Measurements from ENCODE around the gene ZNF423. TPM values are rescaled to one million over a fixed set of nuclear protein-coding genes. Genes with fewer than 3 reads are reported as not detected.

The ZNF423 gene
- total RNA-seq, 4 donors from 2014 or later, result 0.67 to 3.7 (median 2.2) TPM

DNA sequence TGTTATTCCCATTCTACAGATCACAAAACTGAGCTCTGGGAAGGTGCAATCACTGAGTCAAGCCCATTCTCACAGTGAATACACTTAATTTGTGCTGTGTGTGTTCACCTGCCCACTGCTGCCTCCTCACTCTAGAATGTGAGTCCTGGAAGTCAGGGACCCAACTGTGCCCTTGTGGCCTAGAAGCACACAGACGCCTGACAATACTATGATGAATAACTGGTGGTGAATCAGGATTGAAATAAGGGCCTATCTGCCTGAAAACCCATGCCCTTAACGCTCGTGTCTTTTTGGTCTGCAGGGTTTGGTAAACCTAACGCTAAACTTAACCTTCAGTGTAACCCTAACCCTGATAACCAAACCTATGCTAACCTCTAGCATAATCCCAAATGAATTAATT lies 80.3 kb downstream of the ZNF423 start:
- WGBS, 2 donors, result 84 to 92% methylated on average over 4 of the region's 4 CpGs
- intact Hi-C loops (cut with DNase I; ENCODE audit: low total_unique reads), result no loop called here
- no peak for TF ChIP-seq POLR2A (IDR thresholded peaks at IDR 0.05)
- TF ChIP-seq, protein P1, sequence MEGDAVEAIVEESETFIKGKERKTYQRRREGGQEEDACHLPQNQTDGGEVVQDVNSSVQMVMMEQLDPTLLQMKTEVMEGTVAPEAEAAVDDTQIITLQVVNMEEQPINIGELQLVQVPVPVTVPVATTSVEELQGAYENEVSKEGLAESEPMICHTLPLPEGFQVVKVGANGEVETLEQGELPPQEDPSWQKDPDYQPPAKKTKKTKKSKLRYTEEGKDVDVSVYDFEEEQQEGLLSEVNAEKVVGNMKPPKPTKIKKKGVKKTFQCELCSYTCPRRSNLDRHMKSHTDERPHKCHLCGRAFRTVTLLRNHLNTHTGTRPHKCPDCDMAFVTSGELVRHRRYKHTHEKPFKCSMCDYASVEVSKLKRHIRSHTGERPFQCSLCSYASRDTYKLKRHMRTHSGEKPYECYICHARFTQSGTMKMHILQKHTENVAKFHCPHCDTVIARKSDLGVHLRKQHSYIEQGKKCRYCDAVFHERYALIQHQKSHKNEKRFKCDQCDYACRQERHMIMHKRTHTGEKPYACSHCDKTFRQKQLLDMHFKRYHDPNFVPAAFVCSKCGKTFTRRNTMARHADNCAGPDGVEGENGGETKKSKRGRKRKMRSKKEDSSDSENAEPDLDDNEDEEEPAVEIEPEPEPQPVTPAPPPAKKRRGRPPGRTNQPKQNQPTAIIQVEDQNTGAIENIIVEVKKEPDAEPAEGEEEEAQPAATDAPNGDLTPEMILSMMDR (IDR thresholded peaks at IDR 0.05), result no peak
- DNase-seq (ENCODE audit: low spot score in 2 of 2), result no peak
- no peak overlapping the region for H3K4me3 ChIP-seq (ENCODE audit: low read depth, poor library complexity, severe bottlenecking)

DNA sequence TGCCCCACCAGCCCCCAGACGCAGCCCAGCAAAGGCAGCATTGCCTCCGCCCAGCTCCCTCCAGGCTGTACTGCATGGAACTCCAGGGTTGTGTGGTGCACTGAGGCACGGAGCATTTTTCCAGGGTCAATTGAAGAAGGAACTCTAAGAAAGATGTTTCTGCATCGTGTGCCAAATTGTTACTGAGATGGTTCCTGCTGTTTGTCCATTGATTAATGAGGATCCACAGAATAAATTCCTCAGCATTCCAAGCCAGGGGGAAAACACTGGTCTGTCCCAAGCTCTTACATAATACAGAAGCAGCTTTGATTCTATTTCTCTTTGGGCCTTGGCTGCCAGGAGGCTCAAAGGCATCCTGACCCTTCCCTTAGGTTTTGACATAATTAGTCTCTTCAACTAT lies 80.9 kb downstream of the ZNF423 start:
- TF ChIP-seq, protein P1 (IDR thresholded peaks at IDR 0.05), result no peak
- no peak for TF ChIP-seq POLR2A (IDR thresholded peaks at IDR 0.05)
- no peak overlapping the region for H3K4me3 ChIP-seq (ENCODE audit: low read depth, poor library complexity, severe bottlenecking)
- 76 to 84% methylated on average over 4 of the region's 4 CpGs for WGBS, 2 donors
- no peak for DNase-seq (ENCODE audit: low spot score in 2 of 2)
- intact Hi-C loops (cut with DNase I; ENCODE audit: low total_unique reads), result no loop called here

DNA sequence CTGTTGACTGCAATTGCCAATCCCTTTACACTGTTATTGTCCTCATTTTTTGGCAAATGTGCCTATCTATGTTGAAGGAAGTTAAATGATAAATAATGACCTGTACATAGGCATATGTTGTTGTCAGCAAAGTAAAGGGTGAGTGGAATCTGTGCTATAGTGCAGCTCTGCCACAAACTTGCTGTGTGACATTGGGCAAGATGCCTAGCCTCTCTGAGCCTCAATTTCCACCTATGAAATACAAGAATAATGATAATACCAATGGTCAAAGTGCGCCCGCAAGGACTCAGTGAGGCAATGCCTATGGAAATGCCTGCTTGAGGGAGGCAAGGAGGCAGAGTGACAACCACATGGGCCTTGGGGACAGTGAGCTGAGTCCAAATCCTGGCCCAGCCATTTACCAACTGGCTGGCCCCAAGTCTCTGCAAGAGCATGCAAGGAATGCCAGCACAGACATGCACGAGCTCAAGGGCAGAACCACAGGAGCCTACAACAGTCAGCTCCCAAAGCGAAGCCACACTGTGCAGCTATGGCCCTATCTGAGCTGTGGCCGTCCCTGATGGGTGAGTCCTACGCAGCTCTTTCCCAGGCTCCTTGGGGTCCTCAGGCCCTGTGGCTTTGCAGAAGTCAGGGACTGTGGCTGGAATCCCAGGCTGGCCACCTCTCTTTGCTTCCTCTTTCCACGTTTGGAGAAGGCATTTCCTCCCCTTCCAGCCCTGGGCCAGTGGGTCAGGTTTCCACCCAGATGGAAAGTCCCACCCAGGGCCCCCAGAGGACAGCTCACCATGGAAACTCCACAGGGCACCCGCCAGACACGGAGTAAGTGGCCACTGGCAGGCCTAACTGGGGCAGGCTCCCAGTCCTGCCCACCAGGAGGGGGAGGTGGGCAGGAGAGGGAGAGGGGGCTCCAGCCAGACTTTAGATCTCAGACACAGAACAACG lies 82.1 kb downstream of the ZNF423 start:
- no peak for DNase-seq (ENCODE audit: low spot score in 2 of 2)
- H3K4me3 ChIP-seq (ENCODE audit: low read depth, poor library complexity, severe bottlenecking), result no peak overlapping the region
- intact Hi-C loops (cut with DNase I; ENCODE audit: low total_unique reads), result no loop called here
- 63 to 75% methylated on average over 9 to 10 of the region's 10 CpGs for WGBS, 2 donors
- no peak for TF ChIP-seq POLR2A (IDR thresholded peaks at IDR 0.05)
- TF ChIP-seq, protein P1 (IDR thresholded peaks at IDR 0.05), result no peak

DNA sequence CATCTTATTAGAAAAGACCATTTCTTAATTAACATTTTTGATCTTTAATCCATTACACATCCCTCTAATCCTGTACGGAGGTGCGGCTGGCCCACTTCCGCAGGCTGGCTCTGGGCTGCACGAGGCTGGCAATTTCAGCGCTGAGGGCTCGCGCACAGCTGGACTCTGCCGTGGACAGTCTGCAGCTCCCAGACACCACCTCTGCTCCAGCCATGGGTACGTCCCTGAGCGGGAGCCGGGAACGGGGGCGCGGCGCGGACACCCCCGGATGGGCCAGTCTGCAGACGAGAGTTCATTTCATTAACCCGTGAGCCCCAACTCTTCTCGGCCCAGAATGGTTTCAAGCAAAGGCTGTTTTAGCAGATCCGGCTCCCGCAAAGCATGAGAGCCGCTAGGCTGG lies 87.9 kb downstream of the ZNF423 start:
- no peak overlapping the region for H3K4me3 ChIP-seq (ENCODE audit: low read depth, poor library complexity, severe bottlenecking)
- 94 to 95% methylated on average over 23 of the region's 23 CpGs for WGBS, 2 donors
- no peak for DNase-seq (ENCODE audit: low spot score in 2 of 2)
- TF ChIP-seq, protein P1 (IDR thresholded peaks at IDR 0.05), result no peak
- TF ChIP-seq POLR2A (IDR thresholded peaks at IDR 0.05), result no peak
- intact Hi-C loops (cut with DNase I; ENCODE audit: low total_unique reads), result no loop called here

DNA sequence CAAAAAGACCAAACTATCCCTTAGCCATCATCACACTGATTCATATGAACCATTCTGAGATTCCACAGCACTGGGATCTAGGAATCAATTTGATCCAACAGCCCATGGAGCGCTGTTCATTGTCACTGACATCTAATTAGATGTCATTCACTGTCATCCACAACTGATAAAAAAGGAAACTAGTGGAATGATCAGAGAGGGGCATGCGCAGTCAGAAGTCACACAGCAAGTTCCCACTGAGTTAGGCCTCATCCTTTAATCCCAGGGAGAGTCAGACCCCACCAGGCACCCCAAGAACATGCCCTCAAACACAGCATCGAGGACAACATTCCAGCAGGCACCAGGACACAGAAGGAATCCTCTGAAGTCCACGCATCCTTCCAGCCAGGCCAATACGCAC lies 88.5 kb downstream of the ZNF423 start:
- 91 to 92% methylated on average over 5 of the region's 5 CpGs for WGBS, 2 donors
- H3K4me3 ChIP-seq (ENCODE audit: low read depth, poor library complexity, severe bottlenecking), result no peak overlapping the region
- TF ChIP-seq POLR2A (IDR thresholded peaks at IDR 0.05), result no peak
- TF ChIP-seq, protein P1 (IDR thresholded peaks at IDR 0.05), result no peak
- DNase-seq (ENCODE audit: low spot score in 2 of 2), result no peak
- intact Hi-C loops (cut with DNase I; ENCODE audit: low total_unique reads), result no loop called here

Measured in lower leg skin (tissue), 4 donors.